Transverse colon (tissue), 4 donors: ENCODE results near the gene CENPC. TPM values are rescaled to one million over a fixed set of nuclear protein-coding genes. Genes with fewer than 3 reads are reported as not detected.
"Not testable (repeated sequence)": the region's sequence is repeated elsewhere in the genome, so short reads cannot be mapped to it uniquely, and the experiment has no call there.

ENCODE experiments used
- DNase-seq: peaks from one replicate; pipeline ENCODE4 v3.0.0-alpha.2; 2019
- H3K27ac ChIP-seq, 4 donors: fragments of 200-600 bp; sonication (generic); 2 replicates each; pipeline ENCODE4 v1.5.1; 2016 to 2018; ENCODE audit warnings: inconsistent platforms in 4 of 4
- H3K27me3 ChIP-seq: fragments of 200-600 bp; sonication (generic); 2 replicates; pipeline ENCODE4 v1.5.1; 2017; ENCODE audit warnings: inconsistent platforms
- H3K36me3 ChIP-seq, 4 donors: fragments of 200-600 bp; sonication (generic); 2 replicates each; pipeline ENCODE4 v1.5.1; 2017 to 2019; ENCODE audit warnings: inconsistent platforms in 4 of 4
- H3K4me1 ChIP-seq, 4 donors: fragments of 200-600 bp; sonication (generic); 2 replicates each; pipeline ENCODE4 v1.5.1; 2017 to 2020; ENCODE audit warnings: inconsistent platforms in 4 of 4
- H3K4me3 ChIP-seq, 4 donors: fragments of 200-600 bp; sonication (generic); 1 replicate in 1 of 4; 2 replicates in 3 of 4; pipeline versions ENCODE4 v1.5.1 to v1.6.1; 2017 to 2019; ENCODE audit warnings: inconsistent platforms in 4 of 4
- H3K9me3 ChIP-seq, 2 donors: fragments of 200-600 bp; sonication (generic); 2 replicates each; pipeline ENCODE4 v1.5.1; 2017 to 2019; ENCODE audit warnings: inconsistent platforms in 2 of 2
- CTCF ChIP-seq, 5 experiments: fragments of 200-600 bp in 3 of 5; fragments of 450-650 bp in 2 of 5; sonication (generic) in 3 of 5; IDR thresholded peaks; 1 replicate in 2 of 5; 2 replicates in 3 of 5; pipeline ENCODE4 v1.5.1; 2016 to 2017; ENCODE audit warnings: antibody characterized with exemption in 5 of 5, inconsistent platforms in 3 of 5, mild to moderate bottlenecking in 2 of 5, moderate library complexity in 1 of 5
- EP300 ChIP-seq: sonication (generic); formaldehyde crosslinking; IDR thresholded peaks from one replicate; pipeline ENCODE4 v1.6.1; 2017; ENCODE audit warnings: antibody characterized with exemption, low read depth
- POLR2A ChIP-seq: fragments of 450-650 bp; IDR thresholded peaks from one replicate; pipeline ENCODE4 v1.6.1; 2016; ENCODE audit warnings: antibody characterized with exemption, mild to moderate bottlenecking, moderate library complexity
- POLR2AphosphoS5 ChIP-seq, 3 donors: sonication (generic); formaldehyde crosslinking; IDR thresholded peaks; one replicate each; pipeline ENCODE4 v1.6.1; 2016; ENCODE audit warnings: antibody characterized with exemption in 3 of 3
- WGBS, 2 donors: methylation state at CpG; one replicate each; pipeline ENCODE4 v1.1.5; 2018; ENCODE audit warnings: low coverage in 1 of 2; 5-methylcytosine and 5-hydroxymethylcytosine counted together
- in situ Hi-C, 4 donors: fragments of 200-750 bp; cut with MboI; loops; one replicate each; pipeline versions ENCODE4 v1.15.0 to v1.15.1; 2017; ENCODE audit warnings: low sequenced_read_pairs in 3 of 4, low pct_ligation_motif_present in 1 of 4, low pct_unique_long_range_greater_than_20kb in 1 of 4
- intact Hi-C: fragments of 100-400 bp; cut with DNase I; formaldehyde crosslinking; loops from one replicate; pipeline ENCODE4 v1.15.1; 2023; ENCODE audit warnings: low total_unique reads
- total RNA-seq, 4 donors: library from RNA; depleted of rRNA; stranded (reverse); fragments of >200 nt; gene quantifications; one replicate each; pipeline ENCODE4 v1.1.0, GENCODE V29; 2016

Gene CENPC
- total RNA-seq, 4 donors from 2014 or later: 16.1 to 39.5 (median 23.4) TPM

GRCh38 chr4:67446811-67447210 is 98.5 kb downstream of the CENPC start:
- no peak for DNase-seq
- no peak for TF ChIP-seq POLR2AphosphoS5 (IDR thresholded peaks at IDR 0.05)
- no peak for TF ChIP-seq EP300
- TF ChIP-seq POLR2A: no peak
- TF ChIP-seq CTCF (IDR thresholded peaks at IDR 0.05): no peak
- Histone ChIP-seq H3K27me3 (no peaks in the 10 kb centered on the region), H3K27ac (no peak overlapping the region), H3K4me1 (peaks cover 0 to 8% (median 2%) of the 10 kb centered on the region in 4 donors), H3K36me3 (no peaks in the 10 kb centered on the region), H3K9me3 (no peaks in the 10 kb centered on the region), H3K4me3 (no peak overlapping the region)
- intact Hi-C loops: no loop called here
- in situ Hi-C loops: no loop called here
- 50 to 65% methylated on average over 1 of the region's 1 CpG for WGBS, 2 donors

GRCh38 chr4:67445881-67446280 is 99.4 kb downstream of the CENPC start:
- H3K36me3 ChIP-seq, H3K4me3 ChIP-seq, H3K27ac ChIP-seq, intact Hi-C loops, H3K9me3 ChIP-seq, H3K4me1 ChIP-seq, H3K27me3 ChIP-seq, DNase-seq, in situ Hi-C loops: not testable (repeated sequence)
- 60 to 75% methylated on average over 2 to 25 of the region's 25 CpGs for WGBS, 2 donors

- no peak overlapping the region for H3K27ac ChIP-seq
- in situ Hi-C loops: no loop called here
- no peaks in the 10 kb centered on the region for H3K36me3 ChIP-seq
- DNase-seq: no peak
- H3K4me3 ChIP-seq: no peak overlapping the region
- no peaks in the 10 kb centered on the region for H3K9me3 ChIP-seq
- no peaks in the 10 kb centered on the region for H3K4me1 ChIP-seq
- no peaks in the 10 kb centered on the region for H3K27me3 ChIP-seq
- WGBS, 2 donors: 70 to 80% methylated on average over 4 of the region's 4 CpGs
- intact Hi-C loops: no loop called here
- TF ChIP-seq CTCF (IDR thresholded peaks at IDR 0.05): no peak
- TF ChIP-seq POLR2AphosphoS5 (IDR thresholded peaks at IDR 0.05): no peak
- TF ChIP-seq POLR2A: no peak
- TF ChIP-seq EP300: no peak
These were observed 106.3 kb downstream of the CENPC start for GRCh38 chr4:67438975-67439374.

- in situ Hi-C loops (no loop called here), intact Hi-C loops (no loop called here)
- 56 to 74% methylated on average over 2 of the region's 2 CpGs for WGBS, 2 donors
- Histone ChIP-seq H3K36me3 (no peaks in the 10 kb centered on the region), H3K4me3 (no peak overlapping the region), H3K27me3 (no peaks in the 10 kb centered on the region), H3K27ac (no peak overlapping the region), H3K9me3 (no peaks in the 10 kb centered on the region), H3K4me1 (no peaks in the 10 kb centered on the region)
- TF ChIP-seq CTCF (IDR thresholded peaks at IDR 0.05) (no peak), EP300 (no peak), POLR2A (no peak), POLR2AphosphoS5 (IDR thresholded peaks at IDR 0.05) (no peak)
- no peak for DNase-seq
These were observed 107.2 kb downstream of the CENPC start for GRCh38 chr4:67437974-67438713.

GRCh38 chr4:67436742-67437141 is 108.6 kb downstream of the CENPC start:
- no peaks in the 10 kb centered on the region for H3K4me1 ChIP-seq
- H3K27me3 ChIP-seq: no peaks in the 10 kb centered on the region
- no peaks in the 10 kb centered on the region for H3K36me3 ChIP-seq
- in situ Hi-C loops: no loop called here
- no peak overlapping the region for H3K27ac ChIP-seq
- no peaks in the 10 kb centered on the region for H3K9me3 ChIP-seq
- intact Hi-C loops: no loop called here
- 53 to 56% methylated on average over 1 to 2 of the region's 2 CpGs for WGBS, 2 donors
- no peak for DNase-seq
- no peak overlapping the region for H3K4me3 ChIP-seq
- no peak for TF ChIP-seq CTCF (IDR thresholded peaks at IDR 0.05)
- TF ChIP-seq POLR2A: no peak
- no peak for TF ChIP-seq POLR2AphosphoS5 (IDR thresholded peaks at IDR 0.05)
- no peak for TF ChIP-seq EP300
